Suppressor macrophage treated with lipopolysaccharide for 1 hour (primary cell): ENCODE data around the gene FHOD3.

Experiments
- DNase-seq, 3 donors: peaks; one replicate each; pipeline ENCODE4 v3.0.0-alpha.2; 2020 to 2022

Gene FHOD3

GRCh38 chr18:36297417-36298125 is at the start of gene FHOD3:
Gene FHOD3, plus strand, starts transcription at chr18:36297713. Its CDS starts 123 bp downstream, at chr18:36297836.
- peak; percentile 22 to 62 (median 31) for DNase-seq

GRCh38 chr18:36249392-36249791 is 48.1 kb upstream of the FHOD3 start:
- no peak for DNase-seq

GRCh38 chr18:36250827-36251226 is 46.7 kb upstream of the FHOD3 start:
- DNase-seq = no peak

- no peak for DNase-seq
These were observed 42.3 kb upstream of the FHOD3 start for GRCh38 chr18:36255072-36255698.

DNA sequence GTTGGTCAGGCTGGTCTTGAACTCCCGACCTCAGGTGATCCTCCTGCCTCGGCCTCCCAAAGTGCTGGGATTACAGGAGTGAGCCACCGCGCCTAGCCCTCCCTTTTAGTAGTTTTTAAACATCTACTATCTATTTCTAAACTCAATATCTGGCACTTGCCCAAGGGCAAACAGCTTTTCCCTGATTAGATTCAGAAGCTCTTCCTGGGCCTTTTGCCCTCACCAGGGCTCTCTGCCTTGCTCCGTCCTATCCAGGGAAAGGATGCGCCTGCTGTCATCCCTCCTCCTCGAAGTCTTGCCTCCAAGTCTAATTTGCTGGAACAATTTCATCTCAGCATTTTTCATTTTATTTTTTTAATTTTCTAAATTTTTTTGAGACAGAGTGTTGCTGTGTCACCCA is 41.4 kb upstream of the FHOD3 start:
- no peak for DNase-seq

DNA sequence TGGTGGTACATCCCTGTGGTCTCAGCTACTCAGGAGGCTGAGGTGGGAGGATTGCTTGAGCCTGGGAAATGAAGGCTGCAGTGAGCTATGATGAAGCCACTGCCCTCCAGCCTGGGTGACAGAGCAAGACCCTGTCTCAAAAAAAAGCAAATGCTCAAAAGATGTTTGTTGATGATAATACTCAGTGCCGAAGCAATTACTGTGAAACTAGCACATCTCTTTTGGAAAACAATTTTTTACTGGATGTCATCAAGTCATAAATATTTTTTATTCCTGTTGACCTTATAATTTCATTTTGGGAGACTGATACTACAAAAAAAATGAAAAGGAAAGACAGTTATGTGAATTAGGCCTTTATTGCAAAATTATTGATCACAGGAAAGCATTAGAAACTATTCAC is 34.5 kb upstream of the FHOD3 start:
- DNase-seq = no peak

GRCh38 chr18:36264283-36264682 is 33.2 kb upstream of the FHOD3 start:
- no peak for DNase-seq

GRCh38 chr18:36265015-36265414 is 32.5 kb upstream of the FHOD3 start:
- no peak for DNase-seq

- DNase-seq = no peak
These were observed 28.4 kb upstream of the FHOD3 start for GRCh38 chr18:36269157-36269556.

GRCh38 chr18:36271153-36271552 is 26.4 kb upstream of the FHOD3 start:
- DNase-seq = no peak

DNA sequence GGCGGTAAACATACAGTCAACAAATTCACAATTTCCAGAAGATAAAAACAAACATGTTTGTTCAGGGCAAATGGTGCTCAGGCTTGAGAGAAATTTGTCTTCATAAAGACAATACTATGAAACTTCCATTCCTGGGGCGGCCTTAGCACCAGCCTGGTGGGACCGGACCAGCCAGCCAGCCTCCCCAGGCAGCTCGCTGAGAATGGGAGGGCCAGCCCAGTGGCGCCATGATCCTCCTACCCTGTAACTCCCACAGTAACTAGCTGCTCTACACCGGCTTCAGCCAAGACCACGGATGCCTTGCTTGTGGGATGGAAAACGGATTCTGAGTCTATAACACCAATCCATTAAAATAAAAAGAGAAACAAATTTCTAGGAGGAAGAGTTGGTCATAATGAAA is 24.2 kb upstream of the FHOD3 start:
- no peak for DNase-seq

- DNase-seq = no peak
These were observed 23.3 kb upstream of the FHOD3 start for GRCh38 chr18:36274083-36274715.

DNA sequence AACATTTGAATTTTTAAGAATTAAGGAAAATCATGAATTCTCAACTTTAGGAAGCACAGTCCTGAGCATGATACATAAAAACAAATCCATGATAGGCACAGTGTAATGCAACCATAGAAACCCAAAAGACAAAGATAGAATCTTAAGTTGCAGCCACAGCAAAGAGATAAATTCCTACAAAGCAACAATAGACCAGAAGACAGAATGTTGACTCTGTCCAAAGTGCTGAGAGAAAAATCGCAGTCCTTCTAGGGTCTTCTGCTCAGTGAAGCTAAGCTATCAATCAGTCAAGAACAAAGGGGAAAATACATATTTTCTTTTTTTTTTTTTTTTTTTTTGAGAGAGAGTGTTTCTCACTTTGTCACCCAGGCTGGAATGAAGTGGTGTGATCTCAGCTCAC is 22.0 kb upstream of the FHOD3 start:
- no peak for DNase-seq

DNA sequence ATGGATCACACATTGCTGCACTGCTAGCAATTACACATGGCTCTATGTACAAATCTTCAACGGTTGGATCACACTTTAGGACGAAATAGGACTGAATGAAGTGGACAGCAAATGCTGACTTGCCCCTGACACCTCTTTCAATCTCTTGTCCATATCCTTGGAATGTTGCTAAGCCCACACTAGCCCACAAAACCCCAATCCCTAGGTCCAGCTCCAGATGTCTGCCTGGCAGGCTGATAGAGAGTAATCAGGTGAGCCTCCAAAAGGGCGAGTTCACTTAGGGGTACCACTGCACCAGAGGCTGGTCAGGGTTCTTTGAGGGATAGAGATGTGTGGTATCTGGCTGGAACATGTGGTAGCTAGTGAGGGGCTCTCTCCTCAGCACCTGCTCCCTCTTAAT is 18.5 kb upstream of the FHOD3 start:
- no peak for DNase-seq

GRCh38 chr18:36281936-36282335 is 15.6 kb upstream of the FHOD3 start:
- no peak for DNase-seq

GRCh38 chr18:36283448-36283847 is 14.1 kb upstream of the FHOD3 start:
- DNase-seq = no peak

- DNase-seq = no peak
These were observed 13.2 kb upstream of the FHOD3 start for GRCh38 chr18:36284268-36284667.

- peak; percentile 62 to 82 (median 77) for DNase-seq
These were observed 12.7 kb upstream of the FHOD3 start for GRCh38 chr18:36284671-36285295.

DNA sequence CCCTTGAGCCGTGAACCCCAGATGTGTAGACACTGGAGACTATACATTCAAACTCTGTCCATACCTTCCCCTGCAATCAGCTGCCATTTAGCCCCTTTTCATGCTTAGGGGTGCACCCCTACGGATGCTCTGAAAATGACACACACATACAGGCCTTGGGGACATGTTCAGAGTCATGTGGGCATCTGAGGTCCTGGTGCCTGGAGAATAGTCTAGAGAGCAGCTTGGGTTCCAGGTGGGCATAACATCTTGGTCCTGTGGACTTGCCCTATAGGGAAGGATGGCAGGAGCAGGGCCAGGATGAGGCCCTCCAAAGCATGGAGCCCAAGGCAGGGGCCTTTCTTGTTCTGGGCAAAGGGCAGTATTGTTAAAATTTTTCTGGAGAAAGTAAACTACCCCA is 9.9 kb upstream of the FHOD3 start:
- DNase-seq = no peak

- DNase-seq = no peak
These were observed 8.8 kb upstream of the FHOD3 start for GRCh38 chr18:36288689-36289088.

- no peak for DNase-seq
These were observed 3.5 kb upstream of the FHOD3 start for GRCh38 chr18:36294031-36294430.

GRCh38 chr18:36295214-36295613 is 2.3 kb upstream of the FHOD3 start:
- DNase-seq = no peak

GRCh38 chr18:36295880-36296301 is 1.6 kb upstream of the FHOD3 start:
- no peak for DNase-seq
